Fibroblast of villous mesenchyme (primary cell): ENCODE measurements around the gene GRIK2. TPM values are rescaled to one million over a fixed set of nuclear protein-coding genes. Genes with fewer than 3 reads are reported as not detected.

Experiments used
- DNase-seq: peaks from one replicate; pipeline ENCODE4 v3.0.0-alpha.2; 2010; ENCODE audit warnings: low read depth
- H3K4me3 ChIP-seq: 2 replicates; pipeline ENCODE4 v1.5.1; 2011; ENCODE audit warnings: low read depth, mild to moderate bottlenecking, low read length
- CTCF ChIP-seq: IDR thresholded peaks from 2 replicates; pipeline ENCODE4 v1.5.1; 2012; ENCODE audit warnings: low read depth, mild to moderate bottlenecking, low read length; ENCODE audit not compliant: insufficient read depth
- total RNA-seq: library from RNA; depleted of rRNA; stranded (reverse); fragments of >200 nt; gene quantifications from 2 replicates; pipeline ENCODE4 v1.2.3, GENCODE V29; 2012

The GRIK2 gene
- total RNA-seq, 1 donor: 15.1 TPM

- H3K4me3 ChIP-seq: no peak overlapping the region
- DNase-seq: no peak
- TF ChIP-seq CTCF: no peak
Measured at GRCh38 chr6:101740631-101741030, 347.1 kb downstream of the GRIK2 start.

- TF ChIP-seq CTCF: no peak
- no peak overlapping the region for H3K4me3 ChIP-seq
- DNase-seq: peak; percentile 2
Measured at GRCh38 chr6:101741474-101742171, 348.1 kb downstream of the GRIK2 start.

GRCh38 chr6:101747160-101747559, 353.7 kb downstream of the GRIK2 start:
- no peak for DNase-seq
- TF ChIP-seq CTCF: no peak
- no peak overlapping the region for H3K4me3 ChIP-seq

- TF ChIP-seq CTCF: no peak
- no peak for DNase-seq
- no peak overlapping the region for H3K4me3 ChIP-seq
Measured at GRCh38 chr6:101747716-101748115, 354.2 kb downstream of the GRIK2 start.

- DNase-seq: no peak
- no peak overlapping the region for H3K4me3 ChIP-seq
- TF ChIP-seq CTCF: no peak
Measured at GRCh38 chr6:101755931-101756330, 362.4 kb downstream of the GRIK2 start.

GRCh38 chr6:101758368-101758767, 364.9 kb downstream of the GRIK2 start:
- DNase-seq: no peak
- no peak overlapping the region for H3K4me3 ChIP-seq
- TF ChIP-seq CTCF: no peak

GRCh38 chr6:101760843-101761621, 367.5 kb downstream of the GRIK2 start:
- peak; percentile 93 for DNase-seq
- no peak overlapping the region for H3K4me3 ChIP-seq
- no peak for TF ChIP-seq CTCF
